HG03135 (cell line): ENCODE data around the gene NEK4.

Experiments
- ATAC-seq: cut with Tn5 transposase; IDR thresholded peaks from one replicate; pipeline ENCODE4 v1.9.1; 2021; ENCODE audit warnings: mild to moderate bottlenecking, moderate library complexity; ENCODE audit not compliant: unreplicated experiment

The NEK4 gene

DNA sequence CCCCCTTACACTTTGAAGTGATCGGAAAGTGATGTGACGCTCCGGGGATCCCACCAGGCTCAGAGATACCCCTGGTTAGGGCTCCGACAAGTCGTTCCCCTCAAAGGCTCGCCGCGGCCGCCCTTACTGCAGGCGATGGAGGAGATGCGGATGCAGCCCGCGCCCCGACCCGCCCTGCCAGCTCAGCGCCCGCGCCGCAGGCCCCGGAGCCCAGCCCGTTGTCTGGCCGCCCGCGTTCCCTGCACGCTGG lies 65.4 kb downstream of the NEK4 start:
- peak; percentile 36 for ATAC-seq

GRCh38 chr3:52704611-52705437 lies 65.9 kb downstream of the NEK4 start:
- no peak for ATAC-seq

DNA sequence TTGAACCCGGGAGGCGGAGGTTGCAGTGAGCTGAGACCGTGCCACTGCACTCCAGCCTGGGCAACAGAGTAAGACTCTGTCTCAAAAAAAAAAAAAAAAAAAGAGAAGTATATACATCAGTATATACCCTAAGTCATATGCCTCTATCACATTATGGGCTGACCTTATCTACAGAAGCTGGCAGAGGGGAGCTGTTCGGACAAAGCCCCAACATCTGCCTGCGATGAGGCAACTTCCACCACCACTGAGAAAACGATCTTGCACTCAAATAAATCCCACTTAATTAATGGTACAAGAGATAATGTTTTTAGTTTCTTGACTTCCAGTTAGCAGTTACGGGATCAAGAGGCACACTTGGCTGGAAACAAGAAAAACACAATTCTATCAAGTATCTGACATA lies 67.4 kb downstream of the NEK4 start:
- no peak for ATAC-seq

DNA sequence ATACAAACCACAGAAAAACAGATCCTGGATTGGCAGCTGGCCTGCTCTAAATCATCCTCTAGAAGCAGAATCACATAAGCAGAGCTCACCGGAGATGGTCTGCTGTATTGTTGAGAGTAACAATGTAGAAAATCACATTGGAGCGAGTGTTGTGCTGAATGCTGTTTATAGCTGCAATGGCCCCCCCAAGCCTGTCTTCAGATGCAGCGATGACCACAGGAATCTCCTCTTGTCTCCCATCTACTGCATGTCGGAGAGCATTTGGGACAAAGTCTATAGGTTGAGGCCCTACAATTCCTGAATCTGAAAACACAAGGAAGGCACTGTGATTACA lies 73.1 kb downstream of the NEK4 start:
- no peak for ATAC-seq

DNA sequence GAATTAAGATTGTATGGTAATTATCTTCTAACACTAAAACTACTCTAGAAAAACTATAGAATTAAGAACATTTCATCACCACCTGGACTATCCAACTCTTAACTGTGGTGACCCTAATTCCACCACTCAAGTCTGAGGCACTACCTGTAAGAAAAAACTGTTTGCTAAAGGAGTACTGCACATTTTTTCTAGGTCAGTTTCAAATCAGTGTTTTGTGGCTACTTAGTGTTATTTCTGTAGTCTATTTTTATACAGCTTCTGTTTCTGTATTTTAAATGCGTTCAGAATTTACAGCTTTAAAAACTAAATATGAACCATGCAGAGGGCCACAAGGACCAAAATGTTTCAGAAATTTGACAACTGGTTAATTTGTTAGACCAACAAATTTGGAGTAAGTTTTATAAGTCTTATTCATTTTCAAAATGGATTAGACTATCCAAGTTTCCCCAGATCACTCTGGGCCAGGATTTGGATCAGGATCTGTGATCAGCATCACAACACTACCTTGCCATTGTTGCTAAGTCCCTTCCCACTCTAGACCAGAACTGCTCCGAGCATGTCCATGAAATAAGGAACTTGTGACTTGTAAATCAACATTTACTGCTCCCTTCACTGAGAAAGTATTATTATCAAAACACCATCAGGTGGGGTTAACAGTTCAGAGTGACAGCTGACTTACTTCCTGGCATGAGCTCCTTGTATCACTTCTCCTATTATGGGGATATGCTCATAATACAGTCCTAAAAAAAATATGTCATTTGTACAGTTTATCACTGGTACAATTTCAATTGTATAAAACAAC lies 73.7 kb downstream of the NEK4 start:
- no peak for ATAC-seq

- ATAC-seq, result no peak
Measured at GRCh38 chr3:52695798-52696671, 74.7 kb downstream of the NEK4 start.

GRCh38 chr3:52694528-52695189 lies 76.1 kb downstream of the NEK4 start:
- ATAC-seq, result no peak

GRCh38 chr3:52693071-52693470 lies 77.7 kb downstream of the NEK4 start:
- no peak for ATAC-seq

- no peak for ATAC-seq
Measured at GRCh38 chr3:52690560-52690959, 80.2 kb downstream of the NEK4 start.

DNA sequence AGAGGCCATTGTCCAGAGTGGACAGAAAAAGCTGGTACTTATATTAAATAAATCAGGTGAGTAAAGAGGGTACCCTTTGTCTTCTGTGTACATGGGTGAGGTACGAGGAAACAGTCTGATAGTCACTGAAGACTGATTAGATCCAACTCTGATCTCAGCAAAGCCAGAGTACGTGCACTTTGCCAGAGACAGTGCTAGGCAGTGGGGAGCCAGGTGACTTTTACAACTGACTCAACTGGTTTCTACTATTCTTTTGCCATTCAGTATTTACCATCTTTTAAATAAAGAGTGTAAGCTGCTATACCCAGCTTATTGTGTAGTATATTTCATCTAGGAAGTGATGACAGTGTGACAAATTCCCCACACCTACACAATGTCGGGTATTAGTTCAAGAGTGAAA lies 81.6 kb downstream of the NEK4 start:
- no peak for ATAC-seq

- ATAC-seq, result no peak
Measured at GRCh38 chr3:52688266-52688665, 82.5 kb downstream of the NEK4 start.

- peak; percentile 71 for ATAC-seq
Measured at GRCh38 chr3:52685709-52686691, 84.7 kb downstream of the NEK4 start, which contains the start of the genes GNL3 and PBRM1. TSS of gene GNL3 (plus strand) at chr3:52686032. CDS start at chr3:52686093, 61 bp downstream. TSS of gene PBRM1 (minus strand) at chr3:52685913.

GRCh38 chr3:52685285-52685708 lies 85.4 kb downstream of the NEK4 start:
- peak; percentile 71 for ATAC-seq

- no peak for ATAC-seq
Measured at GRCh38 chr3:52684184-52684583, 86.6 kb downstream of the NEK4 start.

DNA sequence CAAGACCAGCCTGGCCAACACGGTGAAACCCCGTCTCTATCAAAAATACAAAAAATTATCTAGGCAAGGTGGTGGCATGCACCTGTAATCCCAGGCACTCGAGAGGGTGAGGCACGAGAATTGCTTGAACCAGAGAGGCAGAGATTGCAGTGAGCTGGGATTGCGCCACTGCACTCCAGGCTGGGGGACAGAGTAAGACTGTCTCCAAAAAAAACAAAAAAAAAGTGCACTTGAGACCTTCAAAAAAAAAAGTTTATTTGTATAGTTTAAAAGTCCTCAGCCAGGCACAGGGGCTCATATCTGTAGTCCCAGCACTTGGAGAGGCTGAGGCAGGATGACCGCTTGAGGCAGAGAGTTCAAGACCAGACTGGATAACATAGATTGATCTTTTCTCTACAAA lies 87.1 kb downstream of the NEK4 start:
- no peak for ATAC-seq

GRCh38 chr3:52682016-52682415 lies 88.7 kb downstream of the NEK4 start:
- no peak for ATAC-seq

DNA sequence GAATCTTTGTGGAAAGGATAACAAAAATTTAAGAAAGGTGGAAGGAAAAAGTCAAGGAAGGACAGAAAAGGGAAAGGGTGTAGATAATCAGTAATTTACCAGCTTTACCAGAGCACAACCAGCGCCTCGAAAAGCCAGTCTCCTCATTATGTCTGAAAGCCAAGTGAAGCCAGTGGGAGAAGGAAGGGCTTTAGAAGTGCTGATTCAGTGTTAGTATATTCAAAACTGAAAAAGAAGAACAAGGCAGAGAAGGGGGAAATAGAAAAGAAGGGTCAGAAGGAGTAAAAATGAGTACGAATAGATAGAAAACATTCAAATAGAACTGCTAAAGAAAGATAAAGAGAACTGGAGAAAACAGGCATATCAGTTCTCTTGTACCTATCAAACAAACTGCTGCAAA lies 89.1 kb downstream of the NEK4 start:
- ATAC-seq, result no peak

- ATAC-seq, result no peak
Measured at GRCh38 chr3:52679811-52680210, 90.9 kb downstream of the NEK4 start.

GRCh38 chr3:52679199-52679538 lies 91.6 kb downstream of the NEK4 start:
- no peak for ATAC-seq
